ENCODE data around the gene DYNC2LI1. TPM values are rescaled to one million over a fixed set of nuclear protein-coding genes. Genes with fewer than 3 reads are reported as not detected.

DYNC2LI1 gene
- total RNA-seq, 1 donor from 2014 or later = 30.1 TPM

- Mint-ChIP-seq H3K4me1 (ENCODE audit: low read depth) (peaks cover 10% of the 10 kb centered on the region), H3K4me3 (ENCODE audit: low read depth) (no peak overlapping the region), H3K27me3 (no peaks in the 10 kb centered on the region), H3K27ac (no peak overlapping the region), H3K36me3 (ENCODE audit: insufficient read depth) (no peaks in the 10 kb centered on the region), H3K9me3 (ENCODE audit: low read depth) (no peaks in the 10 kb centered on the region)
- TF ChIP-seq, protein P1, sequence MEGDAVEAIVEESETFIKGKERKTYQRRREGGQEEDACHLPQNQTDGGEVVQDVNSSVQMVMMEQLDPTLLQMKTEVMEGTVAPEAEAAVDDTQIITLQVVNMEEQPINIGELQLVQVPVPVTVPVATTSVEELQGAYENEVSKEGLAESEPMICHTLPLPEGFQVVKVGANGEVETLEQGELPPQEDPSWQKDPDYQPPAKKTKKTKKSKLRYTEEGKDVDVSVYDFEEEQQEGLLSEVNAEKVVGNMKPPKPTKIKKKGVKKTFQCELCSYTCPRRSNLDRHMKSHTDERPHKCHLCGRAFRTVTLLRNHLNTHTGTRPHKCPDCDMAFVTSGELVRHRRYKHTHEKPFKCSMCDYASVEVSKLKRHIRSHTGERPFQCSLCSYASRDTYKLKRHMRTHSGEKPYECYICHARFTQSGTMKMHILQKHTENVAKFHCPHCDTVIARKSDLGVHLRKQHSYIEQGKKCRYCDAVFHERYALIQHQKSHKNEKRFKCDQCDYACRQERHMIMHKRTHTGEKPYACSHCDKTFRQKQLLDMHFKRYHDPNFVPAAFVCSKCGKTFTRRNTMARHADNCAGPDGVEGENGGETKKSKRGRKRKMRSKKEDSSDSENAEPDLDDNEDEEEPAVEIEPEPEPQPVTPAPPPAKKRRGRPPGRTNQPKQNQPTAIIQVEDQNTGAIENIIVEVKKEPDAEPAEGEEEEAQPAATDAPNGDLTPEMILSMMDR (IDR thresholded peaks at IDR 0.05; ENCODE audit: unreplicated experiment) = no peak
- no peak for DNase-seq (ENCODE audit: low spot score, unreplicated experiment)
These were observed 44.2 kb upstream of the DYNC2LI1 start for GRCh38 chr2:43729491-43730174.

DNA sequence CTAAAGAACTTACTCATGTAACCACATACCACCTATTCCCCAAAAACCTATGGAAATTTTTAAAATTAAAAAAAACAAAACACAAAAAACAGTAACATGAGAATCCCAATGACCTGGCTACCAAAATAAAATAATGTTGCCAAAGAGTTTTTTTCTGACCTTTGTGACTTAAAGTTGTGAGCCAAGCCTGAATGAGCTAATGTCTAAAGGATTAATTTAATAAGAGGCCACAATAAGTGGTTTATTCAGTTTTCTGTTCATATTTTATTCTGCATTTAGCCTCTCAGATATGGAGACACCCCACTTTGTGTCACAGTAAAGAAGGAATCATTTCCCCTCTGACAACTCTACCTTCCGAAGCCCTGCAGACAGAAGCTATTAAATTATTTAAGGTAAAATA is 42.6 kb upstream of the DYNC2LI1 start:
- Mint-ChIP-seq H3K27ac (no peak overlapping the region), H3K9me3 (ENCODE audit: low read depth) (no peaks in the 10 kb centered on the region), H3K4me1 (ENCODE audit: low read depth) (no peaks in the 10 kb centered on the region), H3K27me3 (no peaks in the 10 kb centered on the region), H3K4me3 (ENCODE audit: low read depth) (no peak overlapping the region), H3K36me3 (ENCODE audit: insufficient read depth) (no peaks in the 10 kb centered on the region)
- no peak for DNase-seq (ENCODE audit: low spot score, unreplicated experiment)
- TF ChIP-seq, protein P1 (IDR thresholded peaks at IDR 0.05; ENCODE audit: unreplicated experiment) = no peak

DNA sequence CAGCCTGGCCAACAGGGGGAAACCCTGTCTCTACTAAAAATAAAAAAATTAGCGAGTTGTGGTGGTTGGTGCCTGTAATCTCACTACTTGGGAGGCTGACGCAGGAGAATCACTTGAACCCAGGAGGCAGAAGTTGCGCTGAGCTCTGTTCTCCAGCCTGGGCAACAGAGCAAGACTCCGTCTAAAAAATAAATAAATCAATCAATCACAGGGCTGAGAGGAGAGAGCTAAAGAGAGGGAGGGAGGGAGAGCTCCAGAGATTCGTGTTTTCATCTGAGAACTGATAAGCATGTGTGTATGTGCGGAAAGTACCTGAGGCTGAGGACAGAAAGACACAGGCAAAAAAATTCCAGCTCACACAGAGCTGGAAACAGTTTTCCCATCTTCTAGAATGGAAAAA is 37.2 kb upstream of the DYNC2LI1 start:
- no peak overlapping the region for H3K27ac Mint-ChIP-seq
- TF ChIP-seq, protein P1 (IDR thresholded peaks at IDR 0.05; ENCODE audit: unreplicated experiment) = no peak
- H3K9me3 Mint-ChIP-seq (ENCODE audit: low read depth) = no peaks in the 10 kb centered on the region
- peaks cover 2% of the 10 kb centered on the region for H3K4me1 Mint-ChIP-seq (ENCODE audit: low read depth)
- no peaks in the 10 kb centered on the region for H3K36me3 Mint-ChIP-seq (ENCODE audit: insufficient read depth)
- no peak overlapping the region for H3K4me3 Mint-ChIP-seq (ENCODE audit: low read depth)
- no peaks in the 10 kb centered on the region for H3K27me3 Mint-ChIP-seq
- DNase-seq (ENCODE audit: low spot score, unreplicated experiment) = no peak

DNA sequence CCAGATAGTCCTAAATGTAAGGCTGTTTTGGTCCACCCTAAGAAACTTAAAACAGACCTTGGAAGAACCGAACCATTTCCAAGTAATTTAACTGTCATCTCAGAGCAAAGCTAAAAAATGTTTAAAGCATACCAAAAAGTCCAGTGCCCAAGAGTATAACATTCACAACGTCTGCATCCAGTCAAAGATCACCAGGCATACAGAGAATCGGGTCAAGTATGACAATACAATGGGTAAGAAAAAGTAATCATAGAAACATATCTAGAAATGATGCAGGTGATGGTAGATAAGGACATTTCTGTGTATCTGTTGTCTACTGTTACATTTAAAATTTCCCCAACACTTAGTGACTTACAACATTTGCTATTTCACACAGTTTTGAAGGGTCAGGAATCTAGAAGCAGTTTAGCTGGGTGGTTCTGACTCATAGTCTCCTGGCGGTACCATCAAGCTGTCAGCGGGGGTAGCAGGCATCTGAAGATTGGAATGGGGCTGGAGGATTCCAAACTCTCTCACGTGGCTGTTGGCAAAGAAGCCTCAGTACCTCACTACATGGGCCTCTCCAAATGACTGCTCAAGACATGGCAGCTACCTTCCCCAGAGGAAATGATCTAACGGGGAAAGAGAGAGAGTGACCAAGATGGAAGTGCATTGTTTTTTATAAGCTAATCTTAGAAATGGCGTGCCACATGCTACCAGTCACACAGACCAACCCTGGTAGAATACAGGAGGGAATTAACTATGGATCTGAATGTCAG is 36.6 kb upstream of the DYNC2LI1 start:
- Mint-ChIP-seq H3K27ac (no peak overlapping the region), H3K27me3 (no peaks in the 10 kb centered on the region), H3K4me1 (ENCODE audit: low read depth) (peaks cover 2% of the 10 kb centered on the region), H3K36me3 (ENCODE audit: insufficient read depth) (no peaks in the 10 kb centered on the region), H3K4me3 (ENCODE audit: low read depth) (no peak overlapping the region), H3K9me3 (ENCODE audit: low read depth) (no peaks in the 10 kb centered on the region)
- no peak for DNase-seq (ENCODE audit: low spot score, unreplicated experiment)
- TF ChIP-seq, protein P1 (IDR thresholded peaks at IDR 0.05; ENCODE audit: unreplicated experiment) = no peak

GRCh38 chr2:43737855-43738254 is 36.0 kb upstream of the DYNC2LI1 start:
- Mint-ChIP-seq H3K9me3 (ENCODE audit: low read depth) (no peaks in the 10 kb centered on the region), H3K27me3 (no peaks in the 10 kb centered on the region), H3K4me3 (ENCODE audit: low read depth) (no peak overlapping the region), H3K36me3 (ENCODE audit: insufficient read depth) (no peaks in the 10 kb centered on the region), H3K4me1 (ENCODE audit: low read depth) (peaks cover 2% of the 10 kb centered on the region), H3K27ac (no peak overlapping the region)
- no peak for DNase-seq (ENCODE audit: low spot score, unreplicated experiment)
- TF ChIP-seq, protein P1 (IDR thresholded peaks at IDR 0.05; ENCODE audit: unreplicated experiment) = no peak
